ENCODE data around the gene BBS9.

- TF ChIP-seq CTCF (conservative IDR thresholded peaks at IDR 0.05) (no peak), ZFX (IDR thresholded peaks at IDR 0.05) (no peak)
Observed at GRCh38 chr7:33425395-33425794, 296.0 kb downstream of the BBS9 start.

All from C4-2B (cell line).